Thymus (tissue), 11 donors: ENCODE data around the gene SYNJ2. TPM values are rescaled to one million over a fixed set of nuclear protein-coding genes. Genes with fewer than 3 reads are reported as not detected.

Source experiments
- DNase-seq, 9 donors: peaks; one replicate each; pipeline ENCODE4 v3.0.0-alpha.2; 2013; ENCODE audit warnings: low spot score in 9 of 9, low read depth in 6 of 9, missing footprints in 1 of 9
- H3K27ac ChIP-seq, 2 donors: one replicate each; pipeline ENCODE4 v1.5.1; 2013; ENCODE audit warnings: control low read depth in 1 of 2, low read depth in 1 of 2, low read length in 1 of 2, mild to moderate bottlenecking in 1 of 2, moderate library complexity in 1 of 2
- H3K27me3 ChIP-seq, 2 donors: one replicate each; pipeline ENCODE4 v1.5.1; 2013; ENCODE audit warnings: low read length in 1 of 2; ENCODE audit not compliant: control insufficient read depth in 2 of 2, insufficient read depth in 1 of 2
- H3K36me3 ChIP-seq, 2 donors: one replicate each; pipeline ENCODE4 v1.5.1; 2013; ENCODE audit warnings: low read length in 1 of 2, mild to moderate bottlenecking in 1 of 2, moderate library complexity in 1 of 2; ENCODE audit not compliant: control insufficient read depth in 2 of 2, insufficient read depth in 2 of 2
- H3K4me1 ChIP-seq, 2 donors: one replicate each; pipeline ENCODE4 v1.5.1; 2013; ENCODE audit warnings: low read length in 2 of 2; ENCODE audit not compliant: control insufficient read depth in 2 of 2, insufficient read depth in 2 of 2
- H3K4me3 ChIP-seq, 2 donors: one replicate each; pipeline ENCODE4 v1.5.1; 2013; ENCODE audit warnings: low read length in 2 of 2, control low read depth in 1 of 2, mild to moderate bottlenecking in 1 of 2
- H3K9me3 ChIP-seq, 2 donors: one replicate each; pipeline ENCODE4 v1.5.1; 2013; ENCODE audit warnings: low read length in 1 of 2, mild to moderate bottlenecking in 1 of 2; ENCODE audit not compliant: control insufficient read depth in 2 of 2, insufficient read depth in 1 of 2
- WGBS: extraction: QIAGEN DNeasy Blood & Tissue Kit; methylation state at CpG from one replicate; pipeline ENCODE4 v1.1.7; 2013; 5-methylcytosine and 5-hydroxymethylcytosine counted together
- polyA plus RNA-seq: library from polyadenylated mRNA; stranded (reverse); fragments of 200-250 nt; gene quantifications from one replicate; pipeline ENCODE4 v1.2.3, GENCODE V29; 2013
- total RNA-seq: library from RNA; stranded (reverse); fragments of 120-200 nt; gene quantifications from one replicate; pipeline ENCODE4 v1.2.4, GENCODE V29; 2013
- donor health status: healthy.

Gene SYNJ2
- total and polyA plus RNA-seq, 2 donors: 5.7 to 8.2 TPM

GRCh38 chr6:158121335-158121734, 139.7 kb downstream of the SYNJ2 start:
- no peaks in the 10 kb centered on the region for H3K27me3 ChIP-seq
- no peak for DNase-seq
- no peaks in the 10 kb centered on the region for H3K9me3 ChIP-seq
- H3K4me3 ChIP-seq: no peak overlapping the region
- H3K4me1 ChIP-seq: no peaks in the 10 kb centered on the region
- H3K36me3 ChIP-seq: peaks cover 0 to 3% of the 10 kb centered on the region in 2 donors
- H3K27ac ChIP-seq: no peak overlapping the region
- WGBS: 92% methylated on average over 3 of the region's 3 CpGs

- peaks cover 0 to 3% of the 10 kb centered on the region in 2 donors for H3K36me3 ChIP-seq
These were observed 140.4 kb downstream of the SYNJ2 start for GRCh38 chr6:158122048-158122447.

GRCh38 chr6:158124288-158124687, 142.6 kb downstream of the SYNJ2 start:
- 100% methylated on average over 1 of the region's 1 CpG for WGBS

More at GRCh38 chr6:158122048-158122447, 140.4 kb downstream of the SYNJ2 start:
- H3K4me1 ChIP-seq: no peaks in the 10 kb centered on the region
- no peak overlapping the region for H3K4me3 ChIP-seq
- no peaks in the 10 kb centered on the region for H3K27me3 ChIP-seq
- DNase-seq: no peak
- H3K9me3 ChIP-seq: no peaks in the 10 kb centered on the region
- 97% methylated on average over 2 of the region's 2 CpGs for WGBS
- no peak overlapping the region for H3K27ac ChIP-seq

GRCh38 chr6:158125271-158125670, 143.6 kb downstream of the SYNJ2 start:
- H3K36me3 ChIP-seq: peaks cover 0 to 3% of the 10 kb centered on the region in 2 donors
- no peaks in the 10 kb centered on the region for H3K9me3 ChIP-seq
- no peaks in the 10 kb centered on the region for H3K4me1 ChIP-seq
- no peak overlapping the region for H3K27ac ChIP-seq
- no peak overlapping the region for H3K4me3 ChIP-seq
- 99% methylated on average over 2 of the region's 2 CpGs for WGBS
- DNase-seq: no peak
- no peaks in the 10 kb centered on the region for H3K27me3 ChIP-seq

More at GRCh38 chr6:158124288-158124687, 142.6 kb downstream of the SYNJ2 start:
- no peaks in the 10 kb centered on the region for H3K4me1 ChIP-seq
- H3K36me3 ChIP-seq: peaks cover 0 to 3% of the 10 kb centered on the region in 2 donors
- no peaks in the 10 kb centered on the region for H3K27me3 ChIP-seq
- H3K4me3 ChIP-seq: no peak overlapping the region
- no peak overlapping the region for H3K27ac ChIP-seq
- no peak for DNase-seq
- no peaks in the 10 kb centered on the region for H3K9me3 ChIP-seq

GRCh38 chr6:158131926-158132325, 150.3 kb downstream of the SYNJ2 start:
- no peaks in the 10 kb centered on the region for H3K4me1 ChIP-seq
- no peaks in the 10 kb centered on the region for H3K27me3 ChIP-seq
- H3K27ac ChIP-seq: no peak overlapping the region
- DNase-seq: peak in 7 of 9 donors; percentile 2 to 50 (median 9)
- H3K9me3 ChIP-seq: no peaks in the 10 kb centered on the region
- 54% methylated on average over 1 of the region's 1 CpG for WGBS
- no peak overlapping the region for H3K4me3 ChIP-seq
- no peaks in the 10 kb centered on the region for H3K36me3 ChIP-seq

GRCh38 chr6:158142789-158143188, 161.1 kb downstream of the SYNJ2 start:
- Histone ChIP-seq H3K27ac (no peak overlapping the region), H3K9me3 (no peaks in the 10 kb centered on the region), H3K4me1 (no peaks in the 10 kb centered on the region), H3K27me3 (no peaks in the 10 kb centered on the region), H3K36me3 (peaks cover 7 to 8% of the 10 kb centered on the region in 2 donors), H3K4me3 (no peak overlapping the region)
- DNase-seq: no peak

- H3K36me3 ChIP-seq: peaks cover 7 to 8% of the 10 kb centered on the region in 2 donors
- H3K27ac ChIP-seq: no peak overlapping the region
- no peaks in the 10 kb centered on the region for H3K4me1 ChIP-seq
- WGBS: 93% methylated on average over 1 of the region's 1 CpG
- H3K27me3 ChIP-seq: no peaks in the 10 kb centered on the region
- DNase-seq: no peak
- H3K9me3 ChIP-seq: no peaks in the 10 kb centered on the region
- no peak overlapping the region for H3K4me3 ChIP-seq
These were observed 162.0 kb downstream of the SYNJ2 start for GRCh38 chr6:158143700-158144099.

Other genes starting within 250 kb of the SYNJ2 start
- 11.0 TPM for gene SNX9, start 158.6 kb upstream of the SYNJ2 start, total RNA-seq
- gene SNX9, start 158.6 kb upstream of the SYNJ2 start, polyA plus RNA-seq: 37.3 TPM
- gene SERAC1, start 186.4 kb downstream of the SYNJ2 start, total RNA-seq: 2.7 TPM
- gene SERAC1, start 186.4 kb downstream of the SYNJ2 start, polyA plus RNA-seq: 5.6 TPM
- 33.5 TPM for gene GTF2H5, start 186.5 kb downstream of the SYNJ2 start, total RNA-seq
- 17.4 TPM for gene GTF2H5, start 186.5 kb downstream of the SYNJ2 start, polyA plus RNA-seq